Cardiac septum (tissue), 1 donor: ENCODE data around the gene ELF2. TPM values are rescaled to one million over a fixed set of nuclear protein-coding genes. Genes with fewer than 3 reads are reported as not detected.
"Not testable (repeated sequence)": the region's sequence is repeated elsewhere in the genome, so short reads cannot be mapped to it uniquely, and the experiment has no call there.

ENCODE experiments used
- DNase-seq: peaks from one replicate; pipeline ENCODE4 v3.0.0-alpha.2; 2020; ENCODE audit warnings: low spot score
- intact Hi-C: fragments of 100-400 bp; cut with DNase I; formaldehyde crosslinking; loops from one replicate; pipeline ENCODE4 v1.14.0; 2022
- total RNA-seq: library from RNA; stranded (reverse); fragmentation: NEBNext Ultra II Directional; extraction: Animal tissue kit (Norgen Biotek cat#: 25700); gene quantifications from one replicate; pipeline ENCODE4 v1.2.1, GENCODE V29; 2021
- donor health status: DM: no; HTN: no; CAD: no.

ELF2 gene
- total RNA-seq, 1 donor from 2014 or later, result 31.0 TPM

DNA sequence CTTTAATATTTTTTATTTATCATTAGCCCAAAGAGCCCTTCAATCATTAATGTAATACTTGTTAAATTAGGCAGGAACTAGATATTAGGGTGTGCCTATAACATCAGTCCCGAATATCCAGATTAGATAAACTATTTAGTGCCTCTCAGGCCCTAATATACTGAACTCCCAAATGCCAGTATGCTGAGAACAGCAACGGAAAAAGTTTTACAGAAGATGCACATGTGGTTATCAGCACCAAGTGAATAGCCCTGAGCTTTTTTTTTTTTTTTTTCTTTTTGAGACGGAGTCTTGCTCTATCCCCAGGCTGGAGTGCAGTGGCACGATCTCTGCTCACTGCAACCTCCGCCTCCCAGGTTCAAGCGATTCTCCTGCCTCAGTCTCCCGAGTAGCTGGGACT lies 13.0 kb upstream of the ELF2 start:
- intact Hi-C loops, result no loop called here
- no peak for DNase-seq

DNA sequence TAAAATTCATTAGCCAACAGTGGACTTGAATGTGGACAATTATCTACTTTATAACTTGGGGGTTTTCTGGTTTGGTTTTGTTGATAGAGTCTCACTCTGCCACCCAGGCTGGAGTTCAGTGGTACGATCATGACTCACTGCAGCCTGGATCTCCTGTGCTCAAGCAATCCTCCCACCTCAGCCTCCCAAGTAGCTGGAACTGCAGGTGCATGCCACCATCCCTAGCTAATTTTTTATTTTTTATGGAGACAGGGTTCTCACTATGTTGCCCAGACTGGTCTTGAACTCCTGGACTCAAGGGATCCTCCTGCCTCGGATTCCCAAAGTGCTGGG lies 12.4 kb upstream of the ELF2 start:
- intact Hi-C loops, result no loop called here

DNA sequence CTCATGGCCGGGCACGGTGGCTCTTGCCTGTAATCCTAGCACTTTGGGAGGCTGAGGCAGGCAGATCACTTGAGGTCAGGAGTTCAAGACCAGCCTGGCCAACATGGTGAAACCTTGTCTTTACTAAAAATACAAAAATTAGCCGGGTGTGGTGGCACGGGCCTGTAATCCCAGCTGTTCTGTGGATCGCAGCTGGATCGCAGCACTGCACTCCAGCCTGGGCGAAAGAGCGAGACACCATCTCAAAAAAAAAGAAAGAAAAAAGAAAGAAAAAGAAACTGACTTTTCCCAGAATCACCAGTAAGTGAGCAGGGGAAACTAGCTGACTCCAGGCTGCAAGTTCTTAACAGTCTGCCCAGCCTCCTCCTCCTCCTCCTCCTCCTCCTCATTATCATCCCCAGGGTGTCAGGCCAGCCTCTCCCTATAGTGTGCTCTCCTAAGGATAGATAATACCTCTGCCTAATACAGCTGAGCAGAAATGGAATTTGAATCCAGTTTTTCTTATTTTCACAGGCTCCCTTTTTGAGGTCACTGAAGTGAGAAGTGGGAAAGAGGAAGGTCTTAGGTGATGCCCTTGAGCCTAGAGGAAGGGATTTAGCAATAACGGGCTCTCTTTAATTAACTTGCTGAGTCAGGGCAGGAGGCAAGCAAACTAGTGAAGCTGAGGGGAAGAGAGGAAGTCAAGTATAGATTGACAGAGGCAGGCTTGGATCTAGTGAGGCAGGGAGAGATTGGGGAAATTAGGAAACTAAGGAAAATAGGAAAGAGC lies 11.8 kb upstream of the ELF2 start:
- no peak for DNase-seq
- intact Hi-C loops, result no loop called here

More for the DNA sequence above, 12.4 kb upstream of the ELF2 start:
- no peak for DNase-seq

- DNase-seq, result no peak
- intact Hi-C loops, result no loop called here
Measured at GRCh38 chr4:139184129-139184528, 7.1 kb upstream of the ELF2 start.

DNA sequence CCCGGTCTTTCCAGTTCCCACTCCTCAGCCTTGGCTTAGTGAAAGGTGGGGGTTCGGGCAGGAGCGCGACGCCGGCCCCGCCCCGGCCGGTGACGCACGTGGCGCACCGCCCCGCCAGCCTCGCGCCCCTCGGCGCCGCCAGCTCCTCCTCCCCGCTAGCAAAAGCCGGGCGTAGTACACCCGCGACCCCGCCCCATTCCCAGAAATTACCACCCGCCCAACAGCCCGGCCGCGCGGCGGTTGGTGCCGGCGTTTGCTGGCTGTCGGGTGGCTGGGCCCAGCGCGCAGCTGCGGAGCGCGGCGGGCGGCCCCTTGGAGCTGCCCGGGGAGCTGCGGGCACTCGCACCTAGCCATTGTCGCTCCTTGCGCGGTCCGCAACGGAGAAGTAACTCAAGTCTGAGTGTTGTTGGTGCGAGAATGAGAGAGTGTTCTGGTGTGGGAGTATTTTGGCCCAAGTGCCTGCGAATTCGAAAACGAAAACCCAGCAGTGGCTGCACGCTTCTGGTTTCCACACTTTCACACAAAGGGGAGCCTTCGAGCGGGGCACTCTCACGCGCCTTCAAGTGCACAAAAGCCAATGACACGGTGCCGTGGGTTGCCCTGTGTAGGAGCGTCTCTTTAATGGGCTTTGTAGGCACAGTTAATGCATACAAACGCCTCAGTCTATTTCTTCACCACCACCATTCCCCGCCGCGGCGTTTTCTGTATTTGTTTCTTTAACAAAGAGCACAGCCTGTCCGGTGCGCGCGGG lies 1.0 kb upstream of the ELF2 start:
- intact Hi-C loops, result loop anchor here (2.0 to 5.0 kb wide), 5 partner anchors 81 to 274 kb away; partner anchors contain the start of genes NAA15, NOCT and RAB33B
- peak; percentile 99 for DNase-seq

- peak; percentile 95 for DNase-seq
- intact Hi-C loops, result loop anchor here (2.0 to 5.0 kb wide), 5 partner anchors 79 to 276 kb away; partner anchors contain the start of genes NAA15, NOCT and RAB33B
Measured at GRCh38 chr4:139176302-139177048, 543 bp downstream of the ELF2 start.

- no peak for DNase-seq
- intact Hi-C loops, result loop anchor here (2.0 to 5.0 kb wide), 5 partner anchors 78 to 277 kb away; partner anchors contain the start of genes NAA15, NOCT and RAB33B
Measured at GRCh38 chr4:139175646-139176301, 1.2 kb downstream of the ELF2 start.

- intact Hi-C loops, result no loop called here
- DNase-seq, result no peak
Measured at GRCh38 chr4:139171876-139172691, 4.9 kb downstream of the ELF2 start.

- DNase-seq, result no peak
- intact Hi-C loops, result no loop called here
Measured at GRCh38 chr4:139170932-139171331, 6.1 kb downstream of the ELF2 start.

- intact Hi-C loops, result no loop called here
- DNase-seq, result no peak
Measured at GRCh38 chr4:139167774-139168444, 9.1 kb downstream of the ELF2 start.

DNA sequence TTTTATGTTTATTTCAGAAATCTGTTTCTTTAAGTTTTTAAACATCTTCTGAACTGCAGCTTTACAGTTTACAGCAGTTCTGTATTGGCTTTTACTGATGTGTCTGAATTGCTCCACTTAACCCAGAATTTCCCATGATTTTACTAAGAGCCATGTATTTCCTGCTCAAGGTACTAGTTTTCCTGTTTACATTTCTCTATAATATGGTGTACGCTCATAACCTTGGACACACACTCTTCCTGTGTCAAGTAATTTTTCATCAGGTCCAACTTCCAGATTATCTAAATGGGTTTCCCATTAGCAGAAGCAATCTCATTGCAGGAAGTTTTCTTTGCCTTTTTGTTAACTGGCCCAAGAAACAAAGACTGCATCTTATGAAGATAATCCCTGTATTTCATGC lies 12.3 kb downstream of the ELF2 start:
- intact Hi-C loops, result no loop called here
- DNase-seq, result no peak

GRCh38 chr4:139163806-139164206 lies 13.2 kb downstream of the ELF2 start:
- intact Hi-C loops, result no loop called here
- no peak for DNase-seq

DNA sequence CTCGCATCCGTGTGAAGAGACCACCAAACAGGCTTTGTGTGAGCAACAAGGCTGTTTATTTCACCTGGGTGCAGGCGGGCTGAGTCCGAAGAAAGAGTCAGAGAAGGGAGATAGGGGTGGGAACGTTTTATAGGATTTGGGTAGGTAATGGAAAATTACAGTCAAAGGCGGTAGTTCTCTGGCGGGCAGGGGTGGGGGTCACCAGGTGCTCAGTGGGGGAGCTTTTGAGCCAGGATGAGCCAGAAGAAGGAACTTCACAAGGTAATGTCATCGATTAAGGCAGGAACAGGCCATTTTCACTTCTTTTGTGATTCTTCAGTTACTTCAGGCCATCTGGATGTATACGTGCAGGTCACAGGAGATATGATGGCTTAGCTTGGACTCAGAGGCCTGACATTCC lies 19.0 kb downstream of the ELF2 start:
- intact Hi-C loops, DNase-seq: not testable (repeated sequence)

DNA sequence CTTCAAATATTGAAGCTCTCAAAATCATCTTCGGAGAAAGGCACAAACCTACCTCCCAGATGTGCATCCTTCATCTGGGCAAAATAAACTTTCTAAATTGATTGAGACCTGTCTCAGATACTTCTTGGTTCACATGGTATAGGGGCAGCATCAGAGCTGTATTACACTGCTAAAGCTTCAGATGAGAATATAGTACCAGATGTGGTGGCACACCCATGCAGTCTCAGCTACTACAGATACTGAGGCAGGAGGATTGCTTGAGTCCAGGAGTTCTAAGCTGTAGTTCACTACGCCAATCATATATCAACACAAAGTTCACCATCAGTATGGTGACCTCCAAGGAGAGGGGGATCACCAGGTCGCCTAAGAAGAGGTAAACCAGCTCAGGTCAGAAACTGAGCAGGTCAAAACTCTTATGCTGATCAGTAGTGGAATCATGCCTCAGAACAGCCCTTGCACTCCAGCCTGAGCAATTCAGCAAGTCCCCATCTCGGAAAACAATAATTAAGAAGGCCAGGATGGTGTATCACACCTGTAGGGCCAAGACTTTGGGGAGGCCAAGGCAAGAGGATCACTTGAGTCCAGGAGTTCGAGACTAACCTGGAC lies 22.0 kb downstream of the ELF2 start:
- no peak for DNase-seq
- intact Hi-C loops, result no loop called here

DNA sequence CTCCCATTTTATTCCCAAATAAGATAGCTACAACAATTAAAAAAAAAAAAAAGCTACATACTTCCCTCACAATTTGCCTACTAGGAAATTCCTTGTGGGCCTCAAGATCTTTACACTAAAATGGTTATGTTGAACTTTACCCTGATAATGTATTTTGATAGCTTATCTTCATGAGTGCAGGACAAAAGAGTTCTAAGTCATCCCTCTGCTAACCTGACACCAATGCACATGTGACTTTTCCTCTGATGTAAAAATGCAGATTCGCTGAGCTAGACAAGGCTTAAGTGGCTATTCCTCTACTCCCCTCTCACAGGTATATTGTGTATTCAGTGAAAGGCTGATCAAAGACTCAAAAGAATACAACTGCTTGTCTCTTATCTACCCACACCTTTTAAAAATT lies 22.5 kb downstream of the ELF2 start:
- DNase-seq, result no peak
- intact Hi-C loops, result no loop called here

DNA sequence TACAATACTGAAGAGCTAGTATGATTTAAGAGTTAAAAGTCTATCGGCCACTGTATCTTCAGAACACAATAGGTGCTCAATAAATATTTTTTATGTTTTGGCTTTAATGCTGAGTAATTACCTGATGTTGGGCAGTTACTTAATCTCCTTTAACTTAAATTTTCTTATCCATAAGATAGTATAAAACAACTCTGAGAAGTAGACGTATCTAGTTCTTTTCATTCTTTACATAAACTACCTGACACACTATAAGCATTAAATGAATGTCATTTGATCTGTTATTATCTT lies 22.9 kb downstream of the ELF2 start:
- intact Hi-C loops, result no loop called here

DNA sequence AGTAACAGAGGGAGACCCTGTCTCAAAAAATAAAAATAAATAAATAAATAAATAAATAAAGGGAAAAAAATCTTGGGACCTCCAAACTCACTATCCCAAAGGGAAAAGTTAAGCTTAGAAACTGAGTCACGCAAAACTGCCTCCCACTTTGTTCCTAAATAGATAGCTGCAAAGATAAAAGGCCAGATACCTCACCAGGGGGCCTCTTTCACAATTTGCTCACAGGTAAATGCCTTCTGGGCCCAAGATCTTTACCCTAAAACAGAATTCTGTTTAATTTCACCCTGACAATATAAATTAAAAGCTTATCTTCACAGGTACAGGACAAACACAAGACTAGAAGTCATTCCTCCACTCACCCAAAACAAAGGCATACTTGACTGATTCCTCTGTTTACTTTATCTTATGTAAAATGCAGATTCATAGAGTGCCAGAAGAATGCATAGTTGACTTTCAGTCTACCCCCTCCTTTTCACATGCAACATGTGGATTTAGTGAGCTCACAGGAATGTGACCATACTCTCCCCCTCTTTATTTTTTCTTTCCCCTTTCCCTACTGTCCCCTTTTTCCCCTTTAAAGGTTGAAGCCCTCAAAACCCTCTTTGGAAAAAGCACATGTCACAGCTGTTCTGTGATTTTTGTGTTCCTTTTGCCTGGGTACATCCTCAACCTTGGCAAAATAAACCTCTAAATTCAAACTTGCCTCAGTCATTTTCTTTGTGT lies 23.4 kb downstream of the ELF2 start:
- intact Hi-C loops, result no loop called here
- DNase-seq, result no peak

More for the DNA sequence above, 22.9 kb downstream of the ELF2 start:
- DNase-seq, result no peak

GRCh38 chr4:139152249-139152648 lies 24.8 kb downstream of the ELF2 start:
- no peak for DNase-seq
- intact Hi-C loops, result no loop called here
